NCI-H1436 (cell line): ENCODE results near the gene INTU.
"Not testable (repeated sequence)": the region's sequence is repeated elsewhere in the genome, so short reads cannot be mapped to it uniquely, and the experiment has no call there.

Source experiments
- DNase-seq: peaks from one replicate; lab custom pipeline; 2025; lab: John Stamatoyannopoulos, UW

INTU gene

DNA sequence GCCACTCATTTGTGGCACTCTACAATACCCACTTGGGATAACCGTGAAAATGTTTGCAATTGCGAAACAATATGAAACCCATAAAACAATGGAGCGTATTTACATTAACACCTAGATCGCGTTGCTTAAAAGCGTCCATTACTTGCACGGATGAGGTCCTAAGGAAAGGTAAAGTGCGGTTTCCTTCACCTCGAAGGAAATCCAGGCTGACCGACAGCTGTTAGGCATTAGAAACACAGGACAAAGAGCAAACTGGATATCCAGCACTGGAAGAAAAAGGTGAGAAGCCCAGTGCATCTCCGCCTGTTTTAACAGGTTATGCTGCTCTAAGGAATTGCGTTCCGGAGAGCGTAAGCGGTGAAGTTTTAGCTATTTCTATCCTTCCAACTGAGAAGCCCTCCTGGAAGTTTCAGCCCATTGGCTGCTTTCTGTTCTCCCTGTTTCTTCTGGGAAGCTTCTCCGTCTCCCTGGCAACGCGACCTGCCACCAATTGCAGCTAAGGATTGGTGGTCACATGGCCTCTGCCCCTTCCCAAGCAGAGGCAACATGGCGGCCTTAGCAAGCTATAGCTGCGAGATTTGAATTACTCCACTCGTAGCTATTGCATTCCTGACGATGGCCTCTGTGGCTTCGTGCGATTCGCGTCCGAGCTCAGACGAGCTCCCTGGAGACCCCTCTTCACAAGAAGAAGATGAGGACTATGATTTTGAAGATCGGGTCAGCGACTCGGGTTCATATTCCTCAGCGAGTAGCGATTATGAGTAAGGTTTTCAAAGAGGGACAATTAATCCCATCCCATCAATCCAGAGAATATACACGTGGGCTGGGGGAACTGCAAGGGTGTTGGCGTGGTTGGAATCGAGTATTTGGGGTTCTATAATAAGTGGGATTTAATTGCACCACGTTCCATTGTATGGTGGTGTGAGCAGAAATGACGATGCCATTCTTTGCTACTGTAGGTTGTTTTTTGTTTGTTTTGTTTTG lies at the start of gene INTU:
INTU (plus strand) TSS at position 538 of the 984 bp plus-strand sequence; CDS start at position 616, 78 bp downstream.
- peak; percentile 82 for DNase-seq

- DNase-seq, result not testable (repeated sequence)
Observed at GRCh38 chr4:127586496-127586895, 46.3 kb upstream of the INTU start.

- no peak for DNase-seq
Observed at GRCh38 chr4:127586922-127587571, 45.7 kb upstream of the INTU start.

DNA sequence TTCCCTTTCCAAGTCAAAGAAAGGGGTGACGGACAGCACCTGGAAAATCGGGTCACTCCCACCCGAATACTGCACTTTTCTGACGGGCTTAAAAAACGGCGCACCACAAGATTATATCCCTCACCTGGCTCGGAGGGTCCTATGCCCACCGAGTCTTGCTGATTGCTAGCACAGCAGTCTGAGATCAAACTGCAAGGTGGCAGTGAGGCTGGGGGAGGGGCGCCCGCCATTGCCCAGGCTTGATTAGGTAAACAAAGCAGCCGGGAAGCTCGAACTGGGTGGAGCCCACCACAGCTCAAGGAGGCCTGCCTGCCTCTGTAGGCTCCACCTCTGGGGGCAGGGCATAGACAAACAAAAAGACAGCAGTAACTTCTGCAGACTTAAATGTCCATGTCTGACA lies 43.6 kb upstream of the INTU start:
- not testable (repeated sequence) for DNase-seq

GRCh38 chr4:127598656-127599055 lies 34.1 kb upstream of the INTU start:
- DNase-seq, result no peak

DNA sequence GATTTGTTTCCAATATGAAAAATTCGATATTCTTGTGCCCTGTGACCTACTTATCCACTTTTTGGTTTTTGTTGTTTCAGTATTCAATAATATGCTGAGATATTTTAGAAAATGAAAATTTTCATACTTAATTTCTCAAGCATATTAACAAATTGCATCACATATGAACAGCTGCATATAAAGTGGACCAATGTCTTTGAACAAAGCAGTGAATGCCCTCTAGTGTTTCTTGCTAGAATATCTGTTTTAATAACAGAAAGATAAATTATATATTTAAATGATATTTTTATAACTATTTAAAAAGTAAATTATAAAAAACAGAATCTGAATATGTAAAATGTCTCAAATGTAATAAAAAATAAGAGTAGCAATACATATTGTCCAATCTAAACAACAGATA lies 31.7 kb upstream of the INTU start:
- no peak for DNase-seq

DNA sequence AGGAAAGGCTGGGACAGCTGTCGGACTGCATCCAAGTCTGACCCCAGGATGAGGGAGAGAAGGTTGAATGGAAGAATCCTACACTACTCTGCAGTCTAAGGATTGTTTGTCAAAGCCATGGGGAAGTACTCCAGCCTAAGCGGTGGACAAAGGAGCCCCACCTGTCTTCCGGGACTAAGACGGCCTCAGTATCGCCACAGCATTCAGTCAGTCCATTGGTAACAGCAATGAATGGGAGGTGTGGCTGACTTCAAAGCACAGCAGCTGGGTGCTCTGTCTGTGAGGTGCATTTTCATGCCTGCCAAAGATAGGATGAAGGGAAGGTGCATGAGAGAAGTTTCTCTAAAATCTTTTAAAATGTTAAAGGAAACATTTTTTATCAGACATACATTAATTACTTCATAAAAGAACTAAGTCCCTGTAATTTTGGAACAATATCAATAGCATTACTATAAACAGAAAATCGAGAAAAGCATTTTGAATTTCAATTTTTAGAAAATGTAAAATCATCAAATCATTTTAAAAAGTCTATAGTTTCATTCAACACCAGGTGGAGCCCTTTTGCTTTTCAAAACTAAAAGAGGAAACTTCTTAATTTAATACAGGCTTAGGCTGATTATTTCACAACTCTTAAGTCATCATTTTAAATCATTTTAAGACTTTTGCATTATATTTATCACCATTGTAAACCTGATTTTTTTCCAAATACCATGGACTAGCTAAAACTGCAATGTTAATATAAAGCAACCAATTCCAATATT lies 27.6 kb upstream of the INTU start:
- peak; percentile 9 for DNase-seq

DNA sequence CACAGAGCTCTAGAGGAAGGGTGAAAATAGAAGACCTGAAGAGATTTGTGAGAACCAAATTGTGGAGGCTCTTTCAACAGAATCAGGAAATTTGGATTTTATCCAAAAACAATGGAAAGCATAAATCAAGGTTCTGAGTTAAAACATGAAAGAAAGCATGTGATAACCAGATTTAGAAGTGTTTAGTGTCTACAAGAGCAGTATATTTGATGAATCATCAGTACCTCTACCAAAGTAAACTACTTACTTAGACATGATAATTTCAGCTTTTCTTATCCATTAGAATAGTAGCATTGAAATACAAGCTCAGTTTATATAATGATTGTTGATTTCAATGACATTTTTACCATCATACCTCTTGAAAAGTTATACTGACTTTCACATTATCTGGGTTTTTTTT lies 25.9 kb upstream of the INTU start:
- DNase-seq, result no peak

DNA sequence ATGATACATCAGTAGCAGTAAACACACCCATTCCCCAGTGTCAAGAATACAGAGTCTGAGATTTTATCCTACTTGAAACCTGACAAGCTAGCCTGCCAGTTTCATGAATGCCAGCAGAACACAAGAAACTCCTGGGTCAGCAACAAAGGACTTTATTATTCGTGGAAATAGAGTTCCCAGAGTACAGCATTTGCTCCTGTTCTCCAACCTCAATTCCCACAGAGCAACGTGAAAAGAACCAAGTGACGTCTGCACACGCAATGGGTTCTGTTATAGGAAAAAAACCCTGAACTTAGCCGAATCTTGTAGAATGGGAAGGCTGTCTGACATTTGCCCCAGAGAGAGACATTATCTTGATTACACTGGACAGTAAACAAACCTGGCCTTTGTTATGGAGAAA lies 23.3 kb upstream of the INTU start:
- no peak for DNase-seq

- no peak for DNase-seq
Observed at GRCh38 chr4:127610488-127610887, 22.3 kb upstream of the INTU start.

- no peak for DNase-seq
Observed at GRCh38 chr4:127616898-127617297, 15.9 kb upstream of the INTU start.

- DNase-seq, result no peak
Observed at GRCh38 chr4:127618427-127618826, 14.3 kb upstream of the INTU start.

DNA sequence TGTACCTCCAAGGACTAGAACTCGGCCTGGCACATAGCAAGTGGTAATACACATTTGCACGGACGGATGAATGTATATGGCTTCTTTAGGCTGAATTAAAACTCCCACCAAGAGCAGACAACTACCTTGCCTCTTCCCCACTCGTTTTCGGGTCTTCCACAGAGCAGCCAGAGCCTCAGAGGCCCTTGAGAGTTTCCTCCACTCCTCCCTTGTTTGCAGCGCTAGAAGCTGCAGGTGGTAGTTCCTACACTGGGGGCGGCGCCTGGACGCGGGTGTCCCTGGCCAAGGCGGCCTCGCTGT lies 10.2 kb upstream of the INTU start:
- DNase-seq, result no peak

GRCh38 chr4:127622921-127623796 lies 9.6 kb upstream of the INTU start:
- DNase-seq, result no peak

DNA sequence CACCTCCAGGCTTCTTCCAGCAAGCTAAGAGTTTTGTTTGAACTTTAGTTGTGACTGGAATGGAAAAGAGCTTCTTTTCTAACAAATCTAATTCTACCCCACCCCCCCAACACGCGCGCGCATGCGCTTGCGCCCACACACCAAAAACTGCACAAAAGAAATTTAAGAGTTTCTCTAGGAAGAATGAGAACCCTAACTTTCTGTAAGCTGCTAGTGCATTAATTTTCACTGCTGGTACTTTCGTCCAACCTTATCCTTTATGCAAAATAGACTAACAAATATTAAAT lies 9.0 kb upstream of the INTU start:
- no peak for DNase-seq

GRCh38 chr4:127624173-127624572 lies 8.6 kb upstream of the INTU start:
- DNase-seq, result no peak

GRCh38 chr4:127629371-127629770 lies 3.4 kb upstream of the INTU start:
- no peak for DNase-seq

DNA sequence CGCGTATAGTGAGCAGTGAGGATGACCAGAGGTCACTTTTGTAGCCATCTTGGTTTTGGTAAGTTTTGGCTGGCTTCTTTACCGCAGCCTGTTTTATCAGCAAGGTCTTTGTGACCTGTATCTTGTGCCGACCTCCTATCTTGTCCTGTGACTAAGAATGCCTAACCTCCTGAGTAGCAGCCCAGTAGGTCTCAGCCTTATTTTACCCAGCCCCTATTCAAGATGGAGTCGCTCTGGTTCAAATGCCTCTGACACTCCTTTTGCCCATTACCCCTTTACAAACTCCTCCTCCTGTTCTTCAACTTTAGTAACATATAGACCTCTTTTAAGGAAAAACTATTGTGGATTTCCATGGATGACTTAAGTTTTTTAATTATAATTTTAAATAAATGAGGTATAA lies 2.6 kb upstream of the INTU start:
- no peak for DNase-seq

- DNase-seq, result no peak
Observed at GRCh38 chr4:127631420-127631819, 1.3 kb upstream of the INTU start.

DNA sequence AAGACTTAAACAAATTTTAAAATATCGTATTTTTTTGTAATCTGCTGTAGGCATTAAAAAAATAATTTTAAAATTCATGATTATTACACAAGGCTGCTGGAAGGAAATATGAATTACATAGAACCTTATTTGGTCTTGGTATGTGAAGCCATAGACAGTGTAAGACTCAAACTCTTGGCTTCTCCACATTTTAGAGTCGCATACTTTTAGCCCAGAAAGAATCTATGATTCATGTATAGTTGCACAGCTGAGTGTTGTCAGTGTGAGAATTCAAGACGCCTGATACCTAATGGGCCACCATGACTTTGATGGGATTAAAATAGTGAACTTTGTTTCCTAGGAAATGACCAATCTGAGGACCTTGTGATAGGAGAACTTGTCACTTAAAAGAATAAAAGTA lies 1.4 kb downstream of the INTU start:
- no peak for DNase-seq

- no peak for DNase-seq
Observed at GRCh38 chr4:127641524-127641923, 8.8 kb downstream of the INTU start.

DNA sequence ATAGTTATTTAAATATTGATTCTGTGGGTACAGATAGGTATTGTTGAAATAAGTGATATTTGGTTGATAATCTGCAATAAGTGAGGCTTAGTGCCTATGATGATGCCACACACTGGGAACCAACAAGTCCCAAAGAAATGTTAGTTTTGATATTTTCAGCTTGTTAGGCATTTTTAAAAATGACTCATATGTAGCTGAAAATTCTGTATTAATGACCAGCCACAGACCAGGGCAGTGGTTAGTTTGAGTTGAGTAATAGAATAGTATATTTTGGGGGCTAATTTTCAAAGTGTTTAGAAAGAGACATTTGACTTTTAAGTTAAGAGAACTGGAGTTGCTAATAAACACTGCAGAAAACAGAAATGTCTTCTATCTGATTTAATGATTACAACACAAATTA lies 9.4 kb downstream of the INTU start:
- no peak for DNase-seq
